Measurements from ENCODE around the gene CGB7.
"Not testable (repeated sequence)": the region's sequence is repeated elsewhere in the genome, so short reads cannot be mapped to it uniquely, and the experiment has no call there.

The CGB7 gene

GRCh38 chr19:49080392-49080791, 22.8 kb upstream of the CGB7 start:
- Histone ChIP-seq H4K20me1 (peaks cover under 1% of the 10 kb centered on the region; the same call in 1 of the 2 replicates), H3K27ac (no peak overlapping the region), H3K4me2 (no peak overlapping the region), H3K9ac (no peak overlapping the region), H3K36me3 (no peaks in the 10 kb centered on the region), H3K9me3 (no peaks in the 10 kb centered on the region), H3K27me3 (no peaks in the 10 kb centered on the region), H3K4me3 (no peak overlapping the region), H3K4me1 (peaks cover 6% of the 10 kb centered on the region)
- TF ChIP-seq Cebpa-rat (IDR thresholded peaks at IDR 0.05) = no peak

GRCh38 chr19:49074869-49075268, 17.3 kb upstream of the CGB7 start:
- H4K20me1 ChIP-seq, H3K27ac ChIP-seq, H3K36me3 ChIP-seq, H3K4me1 ChIP-seq, H3K9ac ChIP-seq, H3K27me3 ChIP-seq, H3K9me3 ChIP-seq, H3K4me3 ChIP-seq, H3K4me2 ChIP-seq: not testable (repeated sequence)

- Histone ChIP-seq H3K27ac (no peak overlapping the region), H3K36me3 (no peaks in the 10 kb centered on the region), H3K4me1 (peaks cover 6% of the 10 kb centered on the region; the same call in 1 of the 2 replicates), H3K4me2 (peak overlapping the region; percentile 17; the same call in 1 of the 2 replicates), H3K9me3 (no peaks in the 10 kb centered on the region; the same call in 1 of the 2 replicates), H3K27me3 (peaks cover 9% of the 10 kb centered on the region; the same call in 1 of the 2 replicates), H3K9ac (no peak overlapping the region), H3K4me3 (no peak overlapping the region), H4K20me1 (no peaks in the 10 kb centered on the region)
- TF ChIP-seq Cebpa-rat (IDR thresholded peaks at IDR 0.05) = no peak
These were observed 16.2 kb upstream of the CGB7 start for GRCh38 chr19:49073514-49074378.

GRCh38 chr19:49071860-49072547, 14.5 kb upstream of the CGB7 start:
- no peak overlapping the region for H3K9ac ChIP-seq
- no peak overlapping the region for H3K4me2 ChIP-seq
- H3K27ac ChIP-seq = no peak overlapping the region
- no peak overlapping the region for H3K4me3 ChIP-seq
- no peaks in the 10 kb centered on the region for H3K36me3 ChIP-seq
- H3K9me3 ChIP-seq = no peaks in the 10 kb centered on the region; the same call in 1 of the 2 replicates
- no peak for TF ChIP-seq Cebpa-rat (IDR thresholded peaks at IDR 0.05)
- peaks cover 10% of the 10 kb centered on the region; the same call in 1 of the 2 replicates for H3K4me1 ChIP-seq
- peaks cover 24% of the 10 kb centered on the region for H3K27me3 ChIP-seq
- no peaks in the 10 kb centered on the region for H4K20me1 ChIP-seq

GRCh38 chr19:49070416-49070815, 12.9 kb upstream of the CGB7 start:
- TF ChIP-seq Cebpa-rat (IDR thresholded peaks at IDR 0.05) = no peak

GRCh38 chr19:49069026-49069425, 11.5 kb upstream of the CGB7 start:
- Histone ChIP-seq H3K9me3 (no peaks in the 10 kb centered on the region; the same call in 1 of the 2 replicates), H3K4me3 (no peak overlapping the region), H3K27ac (no peak overlapping the region), H3K27me3 (peaks cover 54% of the 10 kb centered on the region), H3K9ac (no peak overlapping the region), H3K4me2 (no peak overlapping the region), H3K4me1 (peaks cover 6% of the 10 kb centered on the region; the same call in 1 of the 2 replicates), H3K36me3 (no peaks in the 10 kb centered on the region), H4K20me1 (no peaks in the 10 kb centered on the region)
- no peak for TF ChIP-seq Cebpa-rat (IDR thresholded peaks at IDR 0.05)

More at GRCh38 chr19:49070416-49070815, 12.9 kb upstream of the CGB7 start:
- H3K27ac ChIP-seq = no peak overlapping the region
- no peak overlapping the region for H3K9ac ChIP-seq
- H3K4me1 ChIP-seq = peaks cover 10% of the 10 kb centered on the region; the same call in 1 of the 2 replicates
- H4K20me1 ChIP-seq = no peaks in the 10 kb centered on the region
- H3K4me3 ChIP-seq = no peak overlapping the region
- no peaks in the 10 kb centered on the region; the same call in 1 of the 2 replicates for H3K9me3 ChIP-seq
- H3K36me3 ChIP-seq = no peaks in the 10 kb centered on the region
- peaks cover 40% of the 10 kb centered on the region for H3K27me3 ChIP-seq
- H3K4me2 ChIP-seq = no peak overlapping the region

GRCh38 chr19:49067554-49067953, 10.0 kb upstream of the CGB7 start:
- Histone ChIP-seq H3K27ac (no peak overlapping the region), H3K4me3 (no peak overlapping the region), H3K9me3 (no peaks in the 10 kb centered on the region; the same call in 1 of the 2 replicates), H3K9ac (no peak overlapping the region), H3K4me1 (0 out of 2 replicates have a peak, but pooled peaks cover 4% of the 10 kb centered on the region), H3K36me3 (no peaks in the 10 kb centered on the region), H3K4me2 (no peak overlapping the region), H4K20me1 (no peaks in the 10 kb centered on the region), H3K27me3 (peaks cover 65% of the 10 kb centered on the region)
- TF ChIP-seq Cebpa-rat (IDR thresholded peaks at IDR 0.05) = no peak

- H3K4me3 ChIP-seq = no peak overlapping the region
- no peak overlapping the region for H3K9ac ChIP-seq
- no peaks in the 10 kb centered on the region for H3K36me3 ChIP-seq
- no peak overlapping the region for H3K4me2 ChIP-seq
- no peaks in the 10 kb centered on the region for H4K20me1 ChIP-seq
- no peak overlapping the region for H3K27ac ChIP-seq
- H3K9me3 ChIP-seq = no peaks in the 10 kb centered on the region; the same call in 1 of the 2 replicates
- H3K27me3 ChIP-seq = peaks cover 80% of the 10 kb centered on the region
- TF ChIP-seq Cebpa-rat (IDR thresholded peaks at IDR 0.05) = no peak
- 0 out of 2 replicates have a peak, but pooled peaks cover 4% of the 10 kb centered on the region for H3K4me1 ChIP-seq
These were observed 8.5 kb upstream of the CGB7 start for GRCh38 chr19:49065905-49066512.

GRCh38 chr19:49064768-49065611, 7.4 kb upstream of the CGB7 start, which contains the start of gene NTF4:
Gene NTF4, minus strand, starts transcription at chr19:49064818. Its CDS starts 2,821 bp downstream, at chr19:49061997.
- no peaks in the 10 kb centered on the region for H3K9me3 ChIP-seq
- peak within 1 kb of the TSS; percentile 50 for H3K4me2 ChIP-seq
- no peak within 1 kb of the TSS for H3K4me3 ChIP-seq
- no peaks in the 10 kb centered on the region for H4K20me1 ChIP-seq
- no peak for TF ChIP-seq Cebpa-rat (IDR thresholded peaks at IDR 0.05)
- no peaks in the 10 kb centered on the region for H3K36me3 ChIP-seq
- no peak within 1 kb of the TSS for H3K27ac ChIP-seq
- H3K27me3 ChIP-seq = peaks cover 90% of the 10 kb centered on the region
- H3K9ac ChIP-seq = no peak within 1 kb of the TSS
- H3K4me1 ChIP-seq = 0 out of 2 replicates have a peak, but pooled peaks cover 4% of the 10 kb centered on the region

Data from BLaER1 (cell line).